Muscle layer of duodenum (tissue), 2 donors: ENCODE data around the gene THEM4.

Experiments
- H3K27ac ChIP-seq: one replicate; pipeline ENCODE4 v1.7.0; 2013; ENCODE audit warnings: mild to moderate bottlenecking, low read length
- H3K27me3 ChIP-seq: one replicate; pipeline ENCODE4 v1.7.0; 2013; ENCODE audit warnings: low read depth, mild to moderate bottlenecking, control low read depth, low read length
- H3K36me3 ChIP-seq, 2 donors: one replicate each; pipeline ENCODE4 v1.7.0; 2013; ENCODE audit warnings: low read length in 2 of 2, control low read depth in 1 of 2, mild to moderate bottlenecking in 1 of 2; ENCODE audit not compliant: insufficient read depth in 2 of 2, control insufficient read depth in 1 of 2
- H3K4me1 ChIP-seq, 2 donors: one replicate each; pipeline ENCODE4 v1.7.0; 2013; ENCODE audit warnings: low read length in 2 of 2, mild to moderate bottlenecking in 2 of 2, control low read depth in 1 of 2, moderate library complexity in 1 of 2; ENCODE audit not compliant: insufficient read depth in 2 of 2, control insufficient read depth in 1 of 2
- H3K4me3 ChIP-seq, 2 donors: one replicate each; pipeline ENCODE4 v1.7.0; 2013; ENCODE audit warnings: low read length in 2 of 2, low read depth in 1 of 2, mild to moderate bottlenecking in 1 of 2
- H3K9me3 ChIP-seq, 2 donors: one replicate each; pipeline ENCODE4 v1.7.0; 2013; ENCODE audit warnings: low read length in 2 of 2, control low read depth in 1 of 2, mild to moderate bottlenecking in 1 of 2; ENCODE audit not compliant: control insufficient read depth in 1 of 2
- donor health status: healthy.

THEM4 gene

GRCh38 chr1:151843398-151843797, 65.9 kb downstream of the THEM4 start:
- Histone ChIP-seq H3K27ac (no peak overlapping the region), H3K36me3 (no peaks in the 10 kb centered on the region), H3K27me3 (peaks cover 16% of the 10 kb centered on the region), H3K9me3 (no peaks in the 10 kb centered on the region), H3K4me1 (peaks cover 0 to 19% of the 10 kb centered on the region in 2 donors), H3K4me3 (no peak overlapping the region)

GRCh38 chr1:151841141-151841540, 68.2 kb downstream of the THEM4 start:
- H3K4me1 ChIP-seq: peaks cover 2 to 29% of the 10 kb centered on the region in 2 donors
- no peak overlapping the region for H3K27ac ChIP-seq
- H3K9me3 ChIP-seq: no peaks in the 10 kb centered on the region
- H3K36me3 ChIP-seq: no peaks in the 10 kb centered on the region
- H3K27me3 ChIP-seq: peaks cover 25% of the 10 kb centered on the region
- H3K4me3 ChIP-seq: no peak overlapping the region

- Histone ChIP-seq H3K4me3 (peak overlapping the region in 1 of 2 donors; percentile 41), H3K36me3 (no peaks in the 10 kb centered on the region), H3K27me3 (peaks cover 25% of the 10 kb centered on the region), H3K4me1 (peaks cover 5 to 29% of the 10 kb centered on the region in 2 donors), H3K9me3 (no peaks in the 10 kb centered on the region), H3K27ac (peak overlapping the region; percentile 76)
Measured at GRCh38 chr1:151840421-151840820, 68.9 kb downstream of the THEM4 start.

- H3K27ac ChIP-seq: peak within 1 kb of the TSS; percentile 76
- peaks cover 5 to 29% of the 10 kb centered on the region in 2 donors for H3K4me1 ChIP-seq
- H3K9me3 ChIP-seq: no peaks in the 10 kb centered on the region
- H3K36me3 ChIP-seq: no peaks in the 10 kb centered on the region
- peaks cover 25% of the 10 kb centered on the region for H3K27me3 ChIP-seq
- H3K4me3 ChIP-seq: peak within 1 kb of the TSS; percentile 41 to 55
Measured at GRCh38 chr1:151839457-151840403, 69.6 kb downstream of the THEM4 start, which contains the start of gene C2CD4D. C2CD4D (minus strand) TSS chr1:151839820; CDS start chr1:151838989, 831 bp downstream.

GRCh38 chr1:151839082-151839412, 70.3 kb downstream of the THEM4 start:
- peaks cover 5 to 29% of the 10 kb centered on the region in 2 donors for H3K4me1 ChIP-seq
- H3K27ac ChIP-seq: no peak overlapping the region

DNA sequence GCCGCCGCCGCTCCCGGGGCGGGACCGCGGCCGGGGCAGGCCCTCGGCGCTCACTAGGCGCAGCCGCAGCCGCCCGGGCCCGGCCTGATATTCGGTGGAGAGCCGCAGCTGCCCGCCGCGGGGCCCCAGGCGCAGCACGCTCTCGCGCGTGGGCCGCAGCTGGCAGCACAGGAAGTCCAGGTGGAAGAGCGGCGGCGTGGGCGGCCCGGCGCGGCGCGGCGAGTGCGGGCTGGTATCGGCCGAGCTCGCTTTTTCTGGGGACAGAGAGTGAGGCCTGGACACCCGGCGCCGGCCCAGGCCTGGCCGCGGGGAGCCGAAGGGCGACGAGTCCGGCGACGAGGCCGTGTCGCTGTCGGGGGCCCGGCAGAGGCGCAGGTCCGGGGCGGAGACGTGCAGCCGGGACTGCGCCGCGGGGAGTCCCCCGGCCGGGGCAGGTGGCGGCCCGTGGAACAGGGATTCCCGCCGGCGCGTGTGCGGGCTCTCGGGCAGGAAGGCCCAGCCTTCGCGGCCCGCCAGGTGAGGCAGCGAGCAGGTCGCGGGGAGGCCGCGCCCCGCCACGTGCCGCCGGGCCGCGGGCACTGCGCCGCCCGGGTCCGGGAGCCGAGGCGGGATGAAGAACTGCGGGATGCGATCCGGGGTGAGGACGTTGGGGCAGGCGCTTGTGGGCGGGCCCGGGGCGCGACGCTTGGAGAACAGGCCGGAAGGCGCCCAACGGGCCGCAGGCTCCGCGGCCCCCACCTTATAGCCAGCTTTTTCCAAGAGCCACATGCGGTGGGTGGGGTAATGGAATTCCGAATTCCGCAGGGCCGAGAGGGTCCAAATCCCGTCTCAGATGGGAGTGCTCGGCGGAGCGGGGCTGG, 70.9 kb downstream of the THEM4 start:
- no peaks in the 10 kb centered on the region for H3K9me3 ChIP-seq
- H3K4me1 ChIP-seq: peaks cover 5 to 29% of the 10 kb centered on the region in 2 donors
- H3K27ac ChIP-seq: no peak overlapping the region
- H3K36me3 ChIP-seq: no peaks in the 10 kb centered on the region
- peaks cover 25% of the 10 kb centered on the region for H3K27me3 ChIP-seq
- peak overlapping the region in 1 of 2 donors; percentile 55 for H3K4me3 ChIP-seq

More at GRCh38 chr1:151839082-151839412, 70.3 kb downstream of the THEM4 start:
- Histone ChIP-seq H3K4me3 (peak overlapping the region; percentile 41 to 55), H3K9me3 (no peaks in the 10 kb centered on the region), H3K36me3 (no peaks in the 10 kb centered on the region), H3K27me3 (peaks cover 25% of the 10 kb centered on the region)

- Histone ChIP-seq H3K4me3 (peak overlapping the region in 1 of 2 donors; percentile 55), H3K27me3 (peaks cover 25% of the 10 kb centered on the region), H3K4me1 (peaks cover 5 to 29% of the 10 kb centered on the region in 2 donors), H3K27ac (no peak overlapping the region), H3K9me3 (no peaks in the 10 kb centered on the region), H3K36me3 (no peaks in the 10 kb centered on the region)
Measured at GRCh38 chr1:151837884-151838221, 71.5 kb downstream of the THEM4 start.

DNA sequence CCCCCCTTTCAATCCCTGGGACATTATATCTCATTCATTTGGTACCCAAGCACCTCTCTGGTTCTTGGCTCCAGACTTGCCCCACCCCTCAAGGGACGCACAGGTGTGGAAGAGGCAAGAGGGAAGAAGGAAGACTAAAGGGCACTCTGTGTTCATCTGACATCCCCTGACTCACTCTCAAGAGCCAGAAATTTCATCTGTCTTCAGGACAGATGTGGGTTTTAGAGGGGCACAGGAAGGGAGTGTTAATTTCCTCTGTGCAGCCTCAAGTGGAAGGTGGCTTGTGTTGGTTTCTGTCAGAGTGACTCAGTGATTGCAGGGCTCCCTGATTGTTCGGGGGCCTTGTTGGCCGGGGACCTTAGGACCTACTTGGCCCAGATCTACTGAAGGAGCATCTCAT, 72.1 kb downstream of the THEM4 start:
- Histone ChIP-seq H3K9me3 (no peaks in the 10 kb centered on the region), H3K36me3 (no peaks in the 10 kb centered on the region), H3K4me3 (no peak overlapping the region), H3K27ac (no peak overlapping the region), H3K4me1 (peaks cover 5 to 35% of the 10 kb centered on the region in 2 donors), H3K27me3 (peaks cover 25% of the 10 kb centered on the region)

GRCh38 chr1:151835596-151835995, 73.7 kb downstream of the THEM4 start:
- no peaks in the 10 kb centered on the region for H3K9me3 ChIP-seq
- H3K36me3 ChIP-seq: no peaks in the 10 kb centered on the region
- H3K27me3 ChIP-seq: peaks cover 25% of the 10 kb centered on the region
- peaks cover 5 to 35% of the 10 kb centered on the region in 2 donors for H3K4me1 ChIP-seq
- no peak overlapping the region for H3K27ac ChIP-seq
- H3K4me3 ChIP-seq: no peak overlapping the region

DNA sequence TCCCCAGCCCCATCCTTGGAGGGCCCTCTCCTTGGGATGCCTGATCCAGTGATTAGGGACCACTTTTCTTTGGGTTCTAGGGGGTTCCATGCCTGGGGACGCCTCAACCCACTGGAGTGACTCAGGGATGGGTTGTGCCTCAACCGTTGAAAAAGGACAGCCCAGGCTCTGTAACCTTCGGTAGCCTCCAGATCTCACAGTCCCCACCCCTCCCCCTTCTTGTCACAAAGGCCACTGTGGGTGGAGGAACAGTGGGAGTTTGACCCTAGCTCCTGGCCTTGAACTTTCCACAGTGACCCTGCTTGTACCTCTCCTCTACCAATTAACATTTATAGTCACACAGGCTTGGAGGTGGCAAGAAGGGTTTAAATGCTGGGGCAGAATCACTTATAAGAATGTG, 75.1 kb downstream of the THEM4 start:
- H3K27ac ChIP-seq: no peak overlapping the region
- no peaks in the 10 kb centered on the region for H3K9me3 ChIP-seq

More for the DNA sequence above, 75.1 kb downstream of the THEM4 start:
- H3K36me3 ChIP-seq: no peaks in the 10 kb centered on the region
- no peak overlapping the region for H3K4me3 ChIP-seq
- peaks cover 19% of the 10 kb centered on the region for H3K27me3 ChIP-seq
- peaks cover 9 to 24% of the 10 kb centered on the region in 2 donors for H3K4me1 ChIP-seq
